Right lung (tissue), 5 donors: ENCODE results near the gene KIF11. TPM values are rescaled to one million over a fixed set of nuclear protein-coding genes. Genes with fewer than 3 reads are reported as not detected.
A peak's percentile ranks its signal among the peaks of the same experiment; 100 is the strongest.

ENCODE experiments used
- DNase-seq, 2 donors: peaks; one replicate each; pipeline ENCODE4 v3.0.0-alpha.2; 2013
- polyA plus RNA-seq, 5 donors: library from polyadenylated mRNA; unstranded; fragments of 120-200 nt; gene quantifications; one replicate each; pipeline versions ENCODE4 v1.2.1 to v1.2.3, GENCODE V29; 2013; ENCODE audit warnings: inconsistent platforms in 1 of 5, low replicate concordance in 1 of 5; ENCODE audit not compliant: insufficient read length in 5 of 5, insufficient read depth in 1 of 5

The KIF11 gene
- polyA plus RNA-seq, 5 donors, result 19.0 to 61.5 (median 36.2) TPM

- no peak for DNase-seq
Measured at GRCh38 chr10:92667078-92667477, 74.1 kb downstream of the KIF11 start.

- no peak for DNase-seq
Measured at GRCh38 chr10:92677708-92678107, 84.8 kb downstream of the KIF11 start.

GRCh38 chr10:92678206-92678605, 85.3 kb downstream of the KIF11 start:
- DNase-seq, result no peak

- DNase-seq, result no peak
Measured at GRCh38 chr10:92681306-92681834, 88.4 kb downstream of the KIF11 start.

- no peak for DNase-seq
Measured at GRCh38 chr10:92688573-92688926, 95.6 kb downstream of the KIF11 start.

GRCh38 chr10:92688927-92689662, 96.2 kb downstream of the KIF11 start:
- peak in 1 of 2 donors; percentile 30 for DNase-seq

GRCh38 chr10:92689663-92690210, 96.8 kb downstream of the KIF11 start, which contains the start of gene HHEX:
Gene HHEX (plus strand): TSS chr10:92689955. CDS start chr10:92689987, 32 bp downstream.
- DNase-seq, result peak in 1 of 2 donors; percentile 36

GRCh38 chr10:92690211-92690914, 97.4 kb downstream of the KIF11 start:
- peak; percentile 61 to 64 for DNase-seq

GRCh38 chr10:92690915-92691590, 98.1 kb downstream of the KIF11 start:
- no peak for DNase-seq

- no peak for DNase-seq
Measured at GRCh38 chr10:92691591-92692079, 98.7 kb downstream of the KIF11 start.

- no peak for DNase-seq
Measured at GRCh38 chr10:92692080-92692671, 99.2 kb downstream of the KIF11 start.

GRCh38 chr10:92692697-92693533, 100.0 kb downstream of the KIF11 start:
- DNase-seq, result no peak

GRCh38 chr10:92693534-92693893, 100.6 kb downstream of the KIF11 start:
- no peak for DNase-seq

GRCh38 chr10:92695679-92696605, 103.0 kb downstream of the KIF11 start:
- no peak for DNase-seq

- DNase-seq, result no peak
Measured at GRCh38 chr10:92696606-92697383, 103.9 kb downstream of the KIF11 start.

- DNase-seq, result no peak
Measured at GRCh38 chr10:92697663-92698511, 105.0 kb downstream of the KIF11 start.

- DNase-seq, result no peak
Measured at GRCh38 chr10:92699193-92699517, 106.2 kb downstream of the KIF11 start.
